T-helper 2 cell treated with Interferon-gamma antibody and Interleukin-4, amounts not matched to agents 5 μg/mL and 100 μg/mL, for 36 hours (primary cell): ENCODE measurements around the gene ATXN7L3.
A peak's percentile ranks its signal among the peaks of the same experiment; 100 is the strongest.

Experiments used
- DNase-seq: peaks from one replicate; pipeline ENCODE4 v3.0.0; 2021; ENCODE audit warnings: low spot score
- H3K27ac Mint-ChIP-seq: one replicate; pipeline ENCODE4 v1.8.0; 2021; ENCODE audit warnings: mild to moderate bottlenecking, mixed read lengths
- H3K27me3 Mint-ChIP-seq: one replicate; pipeline ENCODE4 v1.8.0; 2021; ENCODE audit warnings: low read depth, mixed read lengths
- H3K36me3 Mint-ChIP-seq: one replicate; pipeline ENCODE4 v1.8.0; 2021; ENCODE audit warnings: low read depth, mixed read lengths
- H3K4me1 Mint-ChIP-seq: one replicate; pipeline ENCODE4 v1.8.0; 2021; ENCODE audit warnings: low read depth, mixed read lengths
- H3K4me3 Mint-ChIP-seq: one replicate; pipeline ENCODE4 v1.8.0; 2022; ENCODE audit warnings: mild to moderate bottlenecking, moderate library complexity, mixed read lengths
- H3K9me3 Mint-ChIP-seq: one replicate; pipeline ENCODE4 v1.8.0; 2021; ENCODE audit warnings: mixed read lengths

ATXN7L3 gene

GRCh38 chr17:44221862-44222111 is 22.1 kb upstream of the ATXN7L3 start:
- Mint-ChIP-seq H3K27me3 (no peaks in the 10 kb centered on the region), H3K4me3 (peak overlapping the region; percentile 92), H3K4me1 (peaks cover 19% of the 10 kb centered on the region), H3K36me3 (peaks cover 19% of the 10 kb centered on the region), H3K9me3 (no peaks in the 10 kb centered on the region), H3K27ac (peak overlapping the region; percentile 93)
- DNase-seq = no peak

GRCh38 chr17:44221084-44221861 is 21.6 kb upstream of the ATXN7L3 start:
- no peaks in the 10 kb centered on the region for H3K27me3 Mint-ChIP-seq
- H3K36me3 Mint-ChIP-seq = peaks cover 24% of the 10 kb centered on the region
- no peaks in the 10 kb centered on the region for H3K9me3 Mint-ChIP-seq
- H3K4me3 Mint-ChIP-seq = peak overlapping the region; percentile 92
- peak; percentile 59 for DNase-seq
- H3K4me1 Mint-ChIP-seq = peaks cover 25% of the 10 kb centered on the region
- H3K27ac Mint-ChIP-seq = peak overlapping the region; percentile 93

- H3K27me3 Mint-ChIP-seq = no peaks in the 10 kb centered on the region
- H3K36me3 Mint-ChIP-seq = peaks cover 32% of the 10 kb centered on the region
- H3K4me3 Mint-ChIP-seq = peak overlapping the region; percentile 94
- peaks cover 29% of the 10 kb centered on the region for H3K4me1 Mint-ChIP-seq
- peak; percentile 50 for DNase-seq
- H3K27ac Mint-ChIP-seq = peak overlapping the region; percentile 98
- H3K9me3 Mint-ChIP-seq = no peaks in the 10 kb centered on the region
Measured at GRCh38 chr17:44220213-44221083, 20.8 kb upstream of the ATXN7L3 start.

GRCh38 chr17:44219616-44220212 is 20.0 kb upstream of the ATXN7L3 start, which contains the start of gene UBTF:
Gene UBTF (minus strand): TSS chr17:44219675. CDS start chr17:44218229, 1,446 bp downstream.
- Mint-ChIP-seq H3K36me3 (peaks cover 39% of the 10 kb centered on the region), H3K4me3 (peak within 1 kb of the TSS; percentile 98), H3K9me3 (no peaks in the 10 kb centered on the region), H3K27me3 (no peaks in the 10 kb centered on the region), H3K4me1 (peaks cover 32% of the 10 kb centered on the region), H3K27ac (peak within 1 kb of the TSS; percentile 98)
- DNase-seq = no peak

GRCh38 chr17:44219108-44219615 is 19.5 kb upstream of the ATXN7L3 start:
- no peak overlapping the region for H3K27ac Mint-ChIP-seq
- peaks cover 45% of the 10 kb centered on the region for H3K36me3 Mint-ChIP-seq
- DNase-seq = peak; percentile 75
- no peak overlapping the region for H3K4me3 Mint-ChIP-seq
- no peaks in the 10 kb centered on the region for H3K27me3 Mint-ChIP-seq
- peaks cover 33% of the 10 kb centered on the region for H3K4me1 Mint-ChIP-seq
- no peaks in the 10 kb centered on the region for H3K9me3 Mint-ChIP-seq

- H3K36me3 Mint-ChIP-seq = peaks cover 51% of the 10 kb centered on the region
- peaks cover 39% of the 10 kb centered on the region for H3K4me1 Mint-ChIP-seq
- peak; percentile 87 for DNase-seq
- H3K27me3 Mint-ChIP-seq = no peaks in the 10 kb centered on the region
- peak overlapping the region; percentile 98 for H3K4me3 Mint-ChIP-seq
- no peaks in the 10 kb centered on the region for H3K9me3 Mint-ChIP-seq
- peak overlapping the region; percentile 88 for H3K27ac Mint-ChIP-seq
Measured at GRCh38 chr17:44218344-44219107, 18.8 kb upstream of the ATXN7L3 start.

- Mint-ChIP-seq H3K36me3 (peaks cover 57% of the 10 kb centered on the region), H3K9me3 (no peaks in the 10 kb centered on the region), H3K27me3 (no peaks in the 10 kb centered on the region), H3K4me1 (peaks cover 37% of the 10 kb centered on the region), H3K27ac (peak overlapping the region; percentile 88), H3K4me3 (peak overlapping the region; percentile 98)
- no peak for DNase-seq
Measured at GRCh38 chr17:44217738-44218343, 18.2 kb upstream of the ATXN7L3 start.

GRCh38 chr17:44216694-44217093 is 17.0 kb upstream of the ATXN7L3 start:
- H3K9me3 Mint-ChIP-seq = no peaks in the 10 kb centered on the region
- peak overlapping the region; percentile 80 for H3K27ac Mint-ChIP-seq
- H3K36me3 Mint-ChIP-seq = peaks cover 57% of the 10 kb centered on the region
- H3K27me3 Mint-ChIP-seq = no peaks in the 10 kb centered on the region
- peak overlapping the region; percentile 98 for H3K4me3 Mint-ChIP-seq
- DNase-seq = no peak
- H3K4me1 Mint-ChIP-seq = peaks cover 32% of the 10 kb centered on the region

- Mint-ChIP-seq H3K27ac (peak overlapping the region; percentile 80), H3K36me3 (peaks cover 61% of the 10 kb centered on the region), H3K27me3 (no peaks in the 10 kb centered on the region), H3K9me3 (no peaks in the 10 kb centered on the region), H3K4me1 (peaks cover 28% of the 10 kb centered on the region), H3K4me3 (peak overlapping the region; percentile 98)
- DNase-seq = no peak
Measured at GRCh38 chr17:44216173-44216572, 16.5 kb upstream of the ATXN7L3 start.

GRCh38 chr17:44214896-44215295 is 15.2 kb upstream of the ATXN7L3 start:
- no peaks in the 10 kb centered on the region for H3K9me3 Mint-ChIP-seq
- peaks cover 34% of the 10 kb centered on the region for H3K4me1 Mint-ChIP-seq
- H3K4me3 Mint-ChIP-seq = peak overlapping the region; percentile 46

GRCh38 chr17:44214230-44214494 is 14.5 kb upstream of the ATXN7L3 start:
- peaks cover 71% of the 10 kb centered on the region for H3K36me3 Mint-ChIP-seq
- no peak for DNase-seq
- no peak overlapping the region for H3K4me3 Mint-ChIP-seq
- H3K27ac Mint-ChIP-seq = no peak overlapping the region
- peaks cover 37% of the 10 kb centered on the region for H3K4me1 Mint-ChIP-seq
- H3K9me3 Mint-ChIP-seq = no peaks in the 10 kb centered on the region
- no peaks in the 10 kb centered on the region for H3K27me3 Mint-ChIP-seq

More at GRCh38 chr17:44214896-44215295, 15.2 kb upstream of the ATXN7L3 start:
- H3K36me3 Mint-ChIP-seq = peaks cover 65% of the 10 kb centered on the region
- DNase-seq = no peak
- H3K27ac Mint-ChIP-seq = peak overlapping the region; percentile 56
- no peaks in the 10 kb centered on the region for H3K27me3 Mint-ChIP-seq

- no peak for DNase-seq
- H3K9me3 Mint-ChIP-seq = no peaks in the 10 kb centered on the region
- peaks cover 37% of the 10 kb centered on the region for H3K4me1 Mint-ChIP-seq
- peaks cover 74% of the 10 kb centered on the region for H3K36me3 Mint-ChIP-seq
- peak overlapping the region; percentile 7 for H3K27ac Mint-ChIP-seq
- no peaks in the 10 kb centered on the region for H3K27me3 Mint-ChIP-seq
- H3K4me3 Mint-ChIP-seq = no peak overlapping the region
Measured at GRCh38 chr17:44213403-44214229, 13.9 kb upstream of the ATXN7L3 start.
